ENCODE results near the gene BICD1. TPM values are rescaled to one million over a fixed set of nuclear protein-coding genes. Genes with fewer than 3 reads are reported as not detected.

Gene BICD1
- total and polyA plus RNA-seq, 2 donors from 2014 or later, result 3.8 to 36.7 TPM

GRCh38 chr12:32307326-32307725, 200.7 kb downstream of the BICD1 start:
- Histone ChIP-seq H3K36me3 (ENCODE audit: control insufficient read depth in 2 of 3, insufficient read depth in 3 of 3, low read length in 3 of 3) (no peaks in the 10 kb centered on the region), H3K4me1 (ENCODE audit: control insufficient read depth in 2 of 3, insufficient read depth in 2 of 3, low read depth in 1 of 3, low read length in 3 of 3) (peaks cover 4 to 9% (median 7%) of the 10 kb centered on the region in 3 donors), H3K27me3 (ENCODE audit: control insufficient read depth, insufficient read depth, low read length) (no peaks in the 10 kb centered on the region), H3K9me3 (ENCODE audit: control insufficient read depth in 2 of 3, insufficient read depth in 1 of 3, low read length in 3 of 3) (no peaks in the 10 kb centered on the region), H3K4me3 (ENCODE audit: low read length in 3 of 3) (no peak overlapping the region), H3K27ac (ENCODE audit: low read depth in 2 of 2, low read length in 2 of 2) (no peak overlapping the region), H3K9ac (ENCODE audit: low read length in 3 of 3) (no peak overlapping the region)
- intact Hi-C loops (cut with DNase I), result no loop called here
- DNase-seq (peak in 2 of 5 donors; percentile 32 to 42), FAIRE-seq (no peak)
- no peak for TF ChIP-seq CTCF (IDR thresholded peaks at IDR 0.05; ENCODE audit: borderline replicate concordance, extremely low read depth, insufficient read depth)

GRCh38 chr12:32309811-32310736, 203.4 kb downstream of the BICD1 start:
- Histone ChIP-seq H3K27ac (ENCODE audit: low read depth in 2 of 2, low read length in 2 of 2) (no peak overlapping the region), H3K27me3 (ENCODE audit: control insufficient read depth, insufficient read depth, low read length) (no peaks in the 10 kb centered on the region), H3K9ac (ENCODE audit: low read length in 3 of 3) (no peak overlapping the region), H3K4me1 (ENCODE audit: control insufficient read depth in 2 of 3, insufficient read depth in 2 of 3, low read depth in 1 of 3, low read length in 3 of 3) (peaks cover 4 to 9% (median 7%) of the 10 kb centered on the region in 3 donors), H3K4me3 (ENCODE audit: low read length in 3 of 3) (peak overlapping the region in 1 of 3 donors; percentile 28), H3K36me3 (ENCODE audit: control insufficient read depth in 2 of 3, insufficient read depth in 3 of 3, low read length in 3 of 3) (no peaks in the 10 kb centered on the region), H3K9me3 (ENCODE audit: control insufficient read depth in 2 of 3, insufficient read depth in 1 of 3, low read length in 3 of 3) (no peaks in the 10 kb centered on the region)
- intact Hi-C loops (cut with DNase I), result no loop called here
- FAIRE-seq, result peak; percentile 44
- DNase-seq, result peak in 3 of 5 donors; percentile 19 to 59 (median 57)
- TF ChIP-seq CTCF (IDR thresholded peaks at IDR 0.05; ENCODE audit: borderline replicate concordance, extremely low read depth, insufficient read depth), result no peak

GRCh38 chr12:32312049-32312670, 205.5 kb downstream of the BICD1 start:
- Histone ChIP-seq H3K27ac (ENCODE audit: low read depth in 2 of 2, low read length in 2 of 2) (no peak overlapping the region), H3K4me1 (ENCODE audit: control insufficient read depth in 2 of 3, insufficient read depth in 2 of 3, low read depth in 1 of 3, low read length in 3 of 3) (peaks cover 4 to 9% (median 7%) of the 10 kb centered on the region in 3 donors), H3K4me3 (ENCODE audit: low read length in 3 of 3) (no peak overlapping the region), H3K36me3 (ENCODE audit: control insufficient read depth in 2 of 3, insufficient read depth in 3 of 3, low read length in 3 of 3) (no peaks in the 10 kb centered on the region), H3K9ac (ENCODE audit: low read length in 3 of 3) (no peak overlapping the region), H3K9me3 (ENCODE audit: control insufficient read depth in 2 of 3, insufficient read depth in 1 of 3, low read length in 3 of 3) (no peaks in the 10 kb centered on the region), H3K27me3 (ENCODE audit: control insufficient read depth, insufficient read depth, low read length) (no peaks in the 10 kb centered on the region)
- FAIRE-seq, result peak; percentile 35
- TF ChIP-seq CTCF (IDR thresholded peaks at IDR 0.05; ENCODE audit: borderline replicate concordance, extremely low read depth, insufficient read depth), result peak; percentile 47
- intact Hi-C loops (cut with DNase I), result no loop called here
- DNase-seq, result peak in 3 of 5 donors; percentile 17 to 92 (median 88)
